Activated naive CD8-positive, alpha-beta T cell treated with anti-CD3 and anti-CD28 coated beads, Interleukin-2, amount 10 ng/mL, durations not matched to agents 7 days and 5 days (primary cell): Measurements from ENCODE around the gene ERICH2. TPM values are rescaled to one million over a fixed set of nuclear protein-coding genes. Genes with fewer than 3 reads are reported as not detected.

Experiments used
- ATAC-seq: fragments of 150-1000 bp; cut with Tn5 transposase; one replicate; pipeline ENCODE4 v1.10.0; 2021; ENCODE audit warnings: low read depth, moderate library complexity
- POLR2A ChIA-PET: fragments of 350-600 bp; sonication (Branson Sonifier 250); formaldehyde crosslinking; loops from one replicate; lab custom pipeline; 2021; ENCODE audit warnings: antibody characterized with exemption; lab: Charles Lee
- DNase-seq: peaks from one replicate; pipeline ENCODE4 v3.0.0; 2021
- H3K27ac Mint-ChIP-seq: one replicate; pipeline ENCODE4 v1.8.0; 2022; ENCODE audit warnings: mild to moderate bottlenecking, mixed read lengths
- H3K27me3 Mint-ChIP-seq: one replicate; pipeline ENCODE4 v1.8.0; 2022; ENCODE audit warnings: mild to moderate bottlenecking, moderate library complexity, mixed read lengths
- H3K36me3 Mint-ChIP-seq: one replicate; pipeline ENCODE4 v1.8.0; 2021; ENCODE audit warnings: mild to moderate bottlenecking, mixed read lengths
- H3K4me1 Mint-ChIP-seq: one replicate; pipeline ENCODE4 v1.8.0; 2021; ENCODE audit warnings: mixed read lengths
- H3K4me3 Mint-ChIP-seq: one replicate; pipeline ENCODE4 v1.8.0; 2022; ENCODE audit warnings: mild to moderate bottlenecking, moderate library complexity, mixed read lengths
- H3K9me3 Mint-ChIP-seq: one replicate; pipeline ENCODE4 v1.8.0; 2021; ENCODE audit warnings: mixed read lengths
- total RNA-seq, 2 experiments: library from RNA; stranded (reverse); gene quantifications; one replicate each; pipeline ENCODE4 v1.2.3, GENCODE V29; 2021

The ERICH2 gene
- total RNA-seq, 2 experiments from 2014 or later, result not detected

DNA sequence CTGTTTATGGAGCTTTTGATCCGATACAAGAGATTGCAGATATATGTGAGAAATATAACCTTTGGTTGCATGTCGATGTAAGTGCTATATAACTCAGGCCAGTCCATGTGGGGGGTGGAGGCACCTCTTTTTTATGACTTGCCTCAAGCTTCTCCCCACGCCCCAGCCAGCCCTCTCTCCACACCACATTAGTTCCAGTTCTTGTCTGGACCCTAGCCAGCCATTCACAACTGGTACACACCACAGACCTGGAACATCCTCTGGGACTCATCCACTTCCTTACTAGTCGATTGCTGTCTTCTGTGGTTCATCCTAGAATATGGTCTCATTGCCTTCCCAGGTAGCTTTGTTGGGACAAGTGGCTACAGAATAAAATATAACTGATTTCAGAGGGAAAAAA is 77.5 kb downstream of the ERICH2 start:
- no peaks in the 10 kb centered on the region for H3K9me3 Mint-ChIP-seq
- H3K27ac Mint-ChIP-seq, result no peak overlapping the region
- POLR2A ChIA-PET, result no interaction called here
- H3K4me3 Mint-ChIP-seq, result no peak overlapping the region
- ATAC-seq (no peak), DNase-seq (no peak)
- H3K36me3 Mint-ChIP-seq, result peaks cover 3% of the 10 kb centered on the region
- no peaks in the 10 kb centered on the region for H3K27me3 Mint-ChIP-seq
- peaks cover 13% of the 10 kb centered on the region for H3K4me1 Mint-ChIP-seq

Other genes starting within 250 kb of the ERICH2 start
- not detected for gene SP5, start 55.0 kb upstream of the ERICH2 start, total RNA-seq
- gene GAD1, start 46.5 kb downstream of the ERICH2 start, total RNA-seq, result 1 to 10 TPM; 1.6 to 1.9 TPM
- 10 to 100 TPM; 61.2 to 62.7 TPM for gene GORASP2, start 158.9 kb downstream of the ERICH2 start, total RNA-seq